Islet precursor cell (in vitro differentiated cells): ENCODE data around the gene MAS1.
A peak's percentile ranks its signal among the peaks of the same experiment; 100 is the strongest.

Source experiments
- DNase-seq: peaks from one replicate; pipeline ENCODE4 v3.0.0-alpha.2; 2018

MAS1 gene

GRCh38 chr6:159919011-159919511 is 28.3 kb downstream of the MAS1 start:
- DNase-seq = peak; percentile 32

GRCh38 chr6:159919800-159920199 is 29.0 kb downstream of the MAS1 start:
- no peak for DNase-seq

GRCh38 chr6:159924150-159924549 is 33.4 kb downstream of the MAS1 start:
- DNase-seq = peak; percentile 4

GRCh38 chr6:159926542-159927203 is 35.9 kb downstream of the MAS1 start:
- DNase-seq = peak; percentile 28

GRCh38 chr6:159929819-159930218 is 39.0 kb downstream of the MAS1 start:
- peak; percentile 26 for DNase-seq

GRCh38 chr6:159931112-159931511 is 40.3 kb downstream of the MAS1 start:
- no peak for DNase-seq

GRCh38 chr6:159931846-159932245 is 41.1 kb downstream of the MAS1 start:
- no peak for DNase-seq

GRCh38 chr6:159933077-159933476 is 42.3 kb downstream of the MAS1 start:
- DNase-seq = no peak

GRCh38 chr6:159934181-159934580 is 43.4 kb downstream of the MAS1 start:
- no peak for DNase-seq

GRCh38 chr6:159935065-159935464 is 44.3 kb downstream of the MAS1 start:
- no peak for DNase-seq

GRCh38 chr6:159935633-159936032 is 44.8 kb downstream of the MAS1 start:
- no peak for DNase-seq

- no peak for DNase-seq
Measured at GRCh38 chr6:159939591-159940016, 48.8 kb downstream of the MAS1 start.
